Mesothelial cell of epicardium (in vitro differentiated cells): ENCODE results near the gene AKT1. TPM values are rescaled to one million over a fixed set of nuclear protein-coding genes. Genes with fewer than 3 reads are reported as not detected.

ENCODE experiments used
- DNase-seq, 2 experiments: peaks; one replicate each; pipeline ENCODE4 v3.0.0; 2021; ENCODE audit warnings: low spot score in 2 of 2; ENCODE audit not compliant: unreplicated experiment in 2 of 2
- H3K27ac Mint-ChIP-seq: 2 replicates; pipeline ENCODE4 v1.8.0; 2021; ENCODE audit warnings: mixed read lengths
- H3K27me3 Mint-ChIP-seq: 2 replicates; pipeline ENCODE4 v1.8.0; 2021; ENCODE audit warnings: low read depth, mixed read lengths
- H3K36me3 Mint-ChIP-seq: 2 replicates; pipeline ENCODE4 v1.8.0; 2021; ENCODE audit warnings: mixed read lengths
- H3K4me1 Mint-ChIP-seq: 2 replicates; pipeline ENCODE4 v1.8.0; 2021; ENCODE audit warnings: mixed read lengths
- H3K4me3 Mint-ChIP-seq: 2 replicates; pipeline ENCODE4 v1.8.0; 2021; ENCODE audit warnings: mild to moderate bottlenecking, moderate library complexity, mixed read lengths
- H3K9me3 Mint-ChIP-seq: 2 replicates; pipeline ENCODE4 v1.8.0; 2021; ENCODE audit warnings: mixed read lengths
- total RNA-seq: library from RNA; stranded (reverse); gene quantifications from 3 replicates; pipeline ENCODE4 v1.2.1, GENCODE V29; 2021
- TF ChIP-seq, protein P1 (sequence below): fragments of 200-600 bp; sonication (generic); IDR thresholded peaks from one replicate; pipeline ENCODE4 v1.5.0; 2021; ENCODE audit warnings: antibody characterized with exemption; ENCODE audit not compliant: unreplicated experiment

Gene AKT1
- total RNA-seq, 1 donor from 2014 or later = 122 TPM

GRCh38 chr14:104789752-104790743 lies 5.5 kb downstream of the AKT1 start:
- H3K4me1 Mint-ChIP-seq = peaks cover 20% of the 10 kb centered on the region

GRCh38 chr14:104788873-104789663 lies 6.5 kb downstream of the AKT1 start:
- H3K9me3 Mint-ChIP-seq = no peaks in the 10 kb centered on the region
- H3K27ac Mint-ChIP-seq = no peak overlapping the region
- TF ChIP-seq, protein P1, sequence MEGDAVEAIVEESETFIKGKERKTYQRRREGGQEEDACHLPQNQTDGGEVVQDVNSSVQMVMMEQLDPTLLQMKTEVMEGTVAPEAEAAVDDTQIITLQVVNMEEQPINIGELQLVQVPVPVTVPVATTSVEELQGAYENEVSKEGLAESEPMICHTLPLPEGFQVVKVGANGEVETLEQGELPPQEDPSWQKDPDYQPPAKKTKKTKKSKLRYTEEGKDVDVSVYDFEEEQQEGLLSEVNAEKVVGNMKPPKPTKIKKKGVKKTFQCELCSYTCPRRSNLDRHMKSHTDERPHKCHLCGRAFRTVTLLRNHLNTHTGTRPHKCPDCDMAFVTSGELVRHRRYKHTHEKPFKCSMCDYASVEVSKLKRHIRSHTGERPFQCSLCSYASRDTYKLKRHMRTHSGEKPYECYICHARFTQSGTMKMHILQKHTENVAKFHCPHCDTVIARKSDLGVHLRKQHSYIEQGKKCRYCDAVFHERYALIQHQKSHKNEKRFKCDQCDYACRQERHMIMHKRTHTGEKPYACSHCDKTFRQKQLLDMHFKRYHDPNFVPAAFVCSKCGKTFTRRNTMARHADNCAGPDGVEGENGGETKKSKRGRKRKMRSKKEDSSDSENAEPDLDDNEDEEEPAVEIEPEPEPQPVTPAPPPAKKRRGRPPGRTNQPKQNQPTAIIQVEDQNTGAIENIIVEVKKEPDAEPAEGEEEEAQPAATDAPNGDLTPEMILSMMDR = no peak
- H3K36me3 Mint-ChIP-seq = no peaks in the 10 kb centered on the region
- no peak overlapping the region for H3K4me3 Mint-ChIP-seq
- no peaks in the 10 kb centered on the region for H3K27me3 Mint-ChIP-seq
- no peak for DNase-seq
- H3K4me1 Mint-ChIP-seq = peaks cover 14% of the 10 kb centered on the region

More at GRCh38 chr14:104789752-104790743, 5.5 kb downstream of the AKT1 start:
- Mint-ChIP-seq H3K36me3 (no peaks in the 10 kb centered on the region), H3K4me3 (no peak overlapping the region), H3K9me3 (no peaks in the 10 kb centered on the region), H3K27me3 (no peaks in the 10 kb centered on the region), H3K27ac (no peak overlapping the region)
- DNase-seq = no peak
- TF ChIP-seq, protein P1 = no peak

- Mint-ChIP-seq H3K4me3 (no peak overlapping the region), H3K36me3 (no peaks in the 10 kb centered on the region), H3K27ac (no peak overlapping the region), H3K4me1 (peaks cover 7% of the 10 kb centered on the region), H3K27me3 (no peaks in the 10 kb centered on the region), H3K9me3 (no peaks in the 10 kb centered on the region)
- DNase-seq = no peak
- TF ChIP-seq, protein P1 = no peak
These were observed 7.3 kb downstream of the AKT1 start for GRCh38 chr14:104788161-104788818.

DNA sequence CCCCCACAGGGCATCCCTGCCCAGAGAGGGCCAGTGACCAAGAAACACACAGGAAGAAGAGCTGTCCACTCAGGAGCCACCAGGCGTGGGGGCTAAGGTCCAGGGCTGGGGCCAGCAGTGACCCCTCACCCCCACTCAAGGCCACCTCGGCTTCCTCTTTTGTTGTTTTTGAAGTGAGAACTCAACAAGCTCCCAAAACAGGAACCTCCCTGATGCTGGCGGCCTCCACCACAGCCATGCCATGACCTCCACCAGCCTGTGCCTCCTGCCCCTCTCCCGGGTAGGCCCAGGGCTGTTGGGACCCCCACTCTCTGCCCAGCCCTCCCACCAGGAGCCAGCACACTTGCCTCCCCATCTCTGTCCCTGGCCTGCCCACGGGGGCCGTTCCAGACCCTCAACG lies 7.8 kb downstream of the AKT1 start:
- Mint-ChIP-seq H3K4me3 (no peak overlapping the region), H3K4me1 (peaks cover 1% of the 10 kb centered on the region), H3K27me3 (no peaks in the 10 kb centered on the region), H3K9me3 (no peaks in the 10 kb centered on the region), H3K36me3 (no peaks in the 10 kb centered on the region), H3K27ac (no peak overlapping the region)
- TF ChIP-seq, protein P1 = no peak
- DNase-seq = no peak
